GM21825 (cell line): ENCODE results near the gene LTA.

ENCODE experiments used
- ATAC-seq: cut with Tn5 transposase; IDR thresholded peaks from one replicate; pipeline ENCODE4 v1.9.1; 2021; ENCODE audit warnings: mild to moderate bottlenecking, moderate library complexity; ENCODE audit not compliant: unreplicated experiment

Gene LTA, protein sequence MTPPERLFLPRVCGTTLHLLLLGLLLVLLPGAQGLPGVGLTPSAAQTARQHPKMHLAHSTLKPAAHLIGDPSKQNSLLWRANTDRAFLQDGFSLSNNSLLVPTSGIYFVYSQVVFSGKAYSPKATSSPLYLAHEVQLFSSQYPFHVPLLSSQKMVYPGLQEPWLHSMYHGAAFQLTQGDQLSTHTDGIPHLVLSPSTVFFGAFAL

DNA sequence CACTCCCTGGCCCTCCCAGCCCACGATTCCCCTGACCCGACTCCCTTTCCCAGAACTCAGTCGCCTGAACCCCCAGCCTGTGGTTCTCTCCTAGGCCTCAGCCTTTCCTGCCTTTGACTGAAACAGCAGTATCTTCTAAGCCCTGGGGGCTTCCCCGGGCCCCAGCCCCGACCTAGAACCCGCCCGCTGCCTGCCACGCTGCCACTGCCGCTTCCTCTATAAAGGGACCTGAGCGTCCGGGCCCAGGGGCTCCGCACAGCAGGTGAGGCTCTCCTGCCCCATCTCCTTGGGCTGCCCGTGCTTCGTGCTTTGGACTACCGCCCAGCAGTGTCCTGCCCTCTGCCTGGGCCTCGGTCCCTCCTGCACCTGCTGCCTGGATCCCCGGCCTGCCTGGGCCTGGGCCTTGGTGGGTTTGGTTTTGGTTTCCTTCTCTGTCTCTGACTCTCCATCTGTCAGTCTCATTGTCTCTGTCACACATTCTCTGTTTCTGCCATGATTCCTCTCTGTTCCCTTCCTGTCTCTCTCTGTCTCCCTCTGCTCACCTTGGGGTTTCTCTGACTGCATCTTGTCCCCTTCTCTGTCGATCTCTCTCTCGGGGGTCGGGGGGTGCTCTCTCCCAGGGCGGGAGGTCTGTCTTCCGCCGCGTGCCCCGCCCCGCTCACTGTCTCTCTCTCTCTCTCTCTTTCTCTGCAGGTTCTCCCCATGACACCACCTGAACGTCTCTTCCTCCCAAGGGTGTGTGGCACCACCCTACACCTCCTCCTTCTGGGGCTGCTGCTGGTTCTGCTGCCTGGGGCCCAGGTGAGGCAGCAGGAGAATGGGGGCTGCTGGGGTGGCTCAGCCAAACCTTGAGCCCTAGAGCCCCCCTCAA, at the start of gene LTA:
LTA (plus strand) TSS at position 249 of the 871 bp plus-strand sequence; CDS start at position 703, 454 bp downstream.
- ATAC-seq: peak; percentile 32

DNA sequence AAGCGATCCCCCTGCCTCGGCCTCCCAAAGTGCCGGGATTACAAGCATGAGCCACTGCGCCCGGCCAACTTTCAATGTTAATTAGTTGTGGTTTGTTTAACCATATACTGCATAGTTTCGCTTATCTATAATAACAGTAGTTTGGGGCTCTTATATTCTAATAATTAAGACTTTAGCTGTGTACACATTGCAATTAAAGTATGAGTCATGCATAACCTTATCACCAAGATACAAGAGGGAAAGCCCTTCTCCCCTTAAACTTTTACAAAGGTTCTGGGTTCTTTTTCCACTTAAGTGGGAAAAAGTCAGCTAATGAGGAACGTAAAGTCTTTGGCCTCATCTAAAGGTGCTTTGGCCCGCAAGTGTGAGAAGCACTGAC, 46.5 kb upstream of the LTA start:
- no peak for ATAC-seq

DNA sequence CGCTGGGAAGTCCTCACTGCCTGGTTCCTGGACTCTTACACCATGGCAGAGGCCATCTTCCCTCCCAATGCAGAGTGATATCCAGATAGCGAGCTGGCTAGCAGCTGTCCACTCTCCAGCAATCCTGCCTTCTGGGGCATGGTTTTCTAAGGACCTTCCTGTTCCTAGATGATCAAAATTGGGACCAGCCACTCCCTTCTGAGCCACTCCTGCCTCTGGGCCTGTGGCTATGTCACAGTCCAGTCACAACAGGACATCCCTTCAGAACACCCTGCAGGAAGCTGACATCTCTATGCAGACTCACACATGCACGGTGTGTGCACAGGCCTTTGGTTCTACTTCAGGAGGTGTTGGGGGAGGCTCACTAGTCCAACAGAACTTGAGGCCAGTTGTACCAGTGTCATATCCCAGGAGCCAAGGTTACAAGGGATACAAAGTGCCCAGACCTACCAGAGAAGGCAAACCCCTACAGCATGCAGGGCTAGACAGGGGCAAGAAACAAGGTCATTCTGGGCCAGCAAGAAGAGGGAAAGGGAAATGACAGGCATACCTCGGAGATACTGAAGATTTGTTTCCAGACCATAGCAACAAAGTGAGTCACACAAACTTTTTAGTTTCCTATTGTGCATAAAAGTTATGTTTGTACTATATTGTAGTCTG, 46.0 kb upstream of the LTA start:
- no peak for ATAC-seq

DNA sequence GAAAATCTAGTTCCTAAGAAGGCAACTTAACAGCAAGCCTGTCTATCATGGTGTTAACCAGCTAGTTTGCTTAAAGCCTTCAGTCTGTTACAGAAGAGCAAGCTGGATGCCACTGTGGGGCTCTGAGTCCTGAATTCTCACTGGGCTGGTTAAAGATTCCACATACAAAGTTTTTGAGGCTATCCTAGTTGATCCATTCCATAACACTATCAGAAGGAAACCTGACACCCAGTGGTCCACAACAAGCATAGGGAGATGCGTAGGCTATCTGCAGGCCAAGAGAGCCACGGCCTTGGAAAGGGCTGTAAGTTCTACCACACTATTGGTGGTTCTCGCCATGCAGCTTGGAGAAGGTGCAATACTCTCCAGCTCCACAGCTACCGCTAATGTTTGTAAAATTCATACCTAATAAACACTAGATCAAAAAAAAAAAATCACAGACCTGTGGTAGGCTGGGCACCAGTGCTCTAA, 43.7 kb upstream of the LTA start:
- ATAC-seq: no peak

DNA sequence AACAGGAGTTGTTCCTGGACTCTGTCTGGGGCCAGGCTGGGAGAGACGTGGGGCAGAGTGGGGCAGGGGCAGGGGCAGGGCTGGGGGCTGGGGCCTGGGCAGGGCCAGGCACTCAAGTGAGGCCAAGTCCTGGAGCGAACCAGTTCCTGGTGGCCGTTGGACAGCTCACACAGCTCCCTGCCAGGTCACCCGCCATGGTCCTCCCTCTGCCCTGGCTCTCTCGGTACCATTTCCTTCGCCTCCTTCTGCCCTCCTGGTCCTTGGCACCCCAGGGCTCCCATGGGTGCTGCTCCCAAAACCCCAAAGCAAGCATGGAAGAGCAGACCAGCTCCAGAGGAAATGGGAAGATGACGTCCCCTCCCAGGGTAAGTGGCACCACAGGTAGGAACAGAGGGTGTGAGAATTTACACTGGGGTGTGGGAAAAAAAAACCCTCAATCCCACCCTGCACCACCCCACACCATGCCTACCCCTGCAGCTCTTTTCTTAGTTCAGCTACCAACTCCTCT, 43.2 kb upstream of the LTA start, which contains the start of gene MCCD1:
MCCD1 (plus strand) TSS at position 142 of the 508 bp plus-strand sequence; CDS start at position 195, 53 bp downstream.
- no peak for ATAC-seq

DNA sequence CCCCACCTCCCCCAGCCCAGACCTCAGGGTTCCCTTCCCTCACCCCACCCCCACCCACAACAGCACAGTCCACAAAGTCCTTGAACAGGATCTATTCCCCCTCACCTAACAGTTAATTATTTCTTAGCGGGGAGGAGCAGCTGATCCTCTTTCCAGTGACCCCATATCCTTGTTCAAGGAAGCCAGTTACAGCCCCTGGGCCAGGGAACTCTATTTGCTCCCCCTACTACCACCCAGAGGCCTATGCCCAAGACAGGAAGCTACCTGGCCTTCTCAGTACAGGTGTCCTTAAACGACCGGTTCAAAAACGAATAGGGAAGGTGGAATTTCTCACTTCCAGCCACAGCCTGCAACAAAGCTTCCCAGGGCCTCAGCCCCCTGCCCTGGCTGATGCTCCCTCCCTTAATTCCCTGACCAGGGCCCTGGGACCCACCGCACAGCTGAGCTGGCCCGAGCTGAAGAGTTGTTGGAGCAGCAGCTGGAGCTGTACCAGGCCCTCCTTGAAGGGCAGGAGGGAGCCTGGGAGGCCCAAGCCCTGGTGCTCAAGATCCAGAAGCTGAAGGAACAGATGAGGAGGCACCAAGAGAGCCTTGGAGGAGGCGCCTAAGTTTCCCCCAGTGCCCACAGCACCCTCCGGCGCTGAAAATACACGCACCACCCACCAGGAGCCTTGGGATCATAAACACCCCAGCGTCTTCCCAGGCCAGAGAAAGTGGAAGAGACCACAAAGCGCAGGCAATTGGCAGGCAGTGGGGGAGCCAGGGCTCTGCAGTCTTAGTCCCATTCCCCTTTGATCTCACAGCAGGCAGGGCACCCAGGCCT, 42.5 kb upstream of the LTA start:
- ATAC-seq: no peak

DNA sequence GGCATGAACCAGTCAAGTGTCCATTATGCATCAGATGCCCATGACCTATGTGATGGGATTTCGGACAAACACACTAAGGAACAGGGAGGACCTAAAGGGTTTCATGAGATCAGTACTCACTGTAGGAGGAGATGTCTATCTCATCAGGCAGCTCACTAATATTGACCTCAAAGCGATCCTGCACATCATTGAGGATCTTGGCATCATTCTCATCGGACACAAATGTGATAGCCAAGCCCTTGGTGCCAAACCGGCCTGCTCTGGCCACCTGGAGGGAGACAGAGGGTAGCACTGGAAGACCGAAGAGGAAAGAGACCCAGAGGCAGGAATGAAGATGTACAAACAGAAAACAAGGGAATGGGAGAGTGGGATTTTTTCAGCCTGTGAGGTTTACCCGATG, 41.4 kb upstream of the LTA start:
- no peak for ATAC-seq

DNA sequence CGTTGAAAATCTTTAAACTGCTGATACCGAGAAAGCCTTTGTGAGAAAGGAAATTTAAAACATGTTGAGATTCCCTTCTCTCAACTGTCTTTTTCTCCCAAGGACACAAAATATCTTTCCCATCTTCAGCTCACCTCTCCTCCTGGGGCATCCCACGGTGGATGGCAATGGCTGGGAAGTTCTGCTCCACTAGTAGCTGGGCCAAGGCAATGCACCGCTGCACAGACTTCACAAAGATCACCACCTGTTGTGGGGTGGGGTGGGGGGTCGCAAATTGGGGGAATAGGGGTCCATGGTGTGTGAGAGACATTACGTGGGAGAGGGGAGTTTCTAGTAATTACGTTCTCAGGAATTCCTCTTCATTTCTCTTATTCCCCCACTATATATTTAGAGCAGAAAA, 40.9 kb upstream of the LTA start:
- ATAC-seq: no peak

DNA sequence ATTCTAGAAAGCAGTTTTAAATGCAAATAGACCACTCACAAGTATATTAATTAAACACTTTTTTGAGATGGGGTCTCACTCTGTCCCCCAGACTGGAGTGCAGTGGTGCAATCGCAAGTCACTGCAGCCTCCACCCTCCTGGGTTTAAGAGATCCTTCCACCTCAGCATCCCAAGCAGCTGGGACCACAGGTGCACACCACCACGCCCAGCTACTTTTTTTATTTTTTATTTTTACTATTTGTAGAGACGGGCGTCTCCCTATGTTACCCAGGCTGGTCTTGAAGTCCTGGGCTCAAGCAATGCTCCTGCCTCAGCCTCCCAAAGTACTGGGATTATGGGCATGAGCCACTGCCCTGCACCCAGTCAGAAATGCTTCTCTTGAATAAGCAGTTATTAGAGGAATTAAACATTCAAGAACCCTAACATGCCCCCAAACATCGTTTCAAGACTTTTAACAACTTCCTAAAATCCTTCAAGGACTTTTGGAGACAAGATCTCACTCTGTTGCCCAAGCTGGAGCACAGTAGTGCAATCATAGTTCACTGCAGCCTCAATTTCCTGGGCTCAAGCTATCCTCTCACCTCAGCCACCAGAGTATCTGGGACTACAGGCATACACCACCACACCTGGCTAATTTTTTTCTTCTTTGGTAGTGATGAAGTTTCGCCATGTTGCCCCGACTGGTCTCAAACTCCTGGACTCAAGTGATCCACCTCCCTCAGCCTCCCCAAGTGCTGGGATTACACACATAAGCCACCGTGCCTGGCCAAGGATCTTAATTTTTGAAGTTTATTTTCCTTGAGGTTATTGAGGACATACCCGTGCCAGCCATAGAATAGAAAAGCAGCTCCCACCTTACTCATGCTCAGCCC, 40.1 kb upstream of the LTA start:
- no peak for ATAC-seq

DNA sequence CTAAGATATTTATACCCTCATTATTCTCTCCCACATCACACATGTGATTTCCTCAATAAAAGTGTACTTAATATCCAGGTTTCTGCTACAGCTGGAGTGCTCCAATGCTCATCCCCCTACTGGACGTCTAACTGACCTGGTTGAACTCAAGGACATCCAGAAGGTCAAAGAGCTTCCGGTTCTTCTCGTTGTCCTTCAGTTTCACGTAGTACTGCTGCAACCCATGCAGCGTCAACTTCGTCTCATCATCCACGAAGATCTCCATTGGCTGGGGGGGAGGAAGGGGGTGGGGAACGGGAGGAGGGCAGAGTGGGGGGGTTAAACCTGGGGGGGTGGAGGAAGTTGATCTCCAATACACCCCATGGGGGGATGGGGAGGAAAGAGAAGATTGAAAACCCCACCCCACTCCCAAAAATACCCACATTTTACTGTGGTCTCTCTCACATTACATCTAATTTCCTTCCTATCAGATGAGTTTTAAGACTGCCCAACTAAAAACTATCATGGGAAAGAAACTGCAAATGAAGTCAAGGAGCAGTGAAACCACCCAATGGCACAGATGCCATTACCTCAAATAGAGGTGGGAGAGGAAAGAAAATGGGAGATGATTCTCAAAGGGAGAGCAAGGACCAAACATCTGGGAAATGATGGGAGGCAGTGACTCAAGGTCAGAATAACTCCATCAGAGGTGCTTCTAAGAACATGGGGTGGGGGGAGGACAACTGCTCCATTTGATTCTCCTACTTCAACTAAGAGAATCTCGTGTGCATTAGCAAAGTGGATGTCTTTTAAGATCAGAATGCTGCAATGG, 39.2 kb upstream of the LTA start:
- no peak for ATAC-seq

DNA sequence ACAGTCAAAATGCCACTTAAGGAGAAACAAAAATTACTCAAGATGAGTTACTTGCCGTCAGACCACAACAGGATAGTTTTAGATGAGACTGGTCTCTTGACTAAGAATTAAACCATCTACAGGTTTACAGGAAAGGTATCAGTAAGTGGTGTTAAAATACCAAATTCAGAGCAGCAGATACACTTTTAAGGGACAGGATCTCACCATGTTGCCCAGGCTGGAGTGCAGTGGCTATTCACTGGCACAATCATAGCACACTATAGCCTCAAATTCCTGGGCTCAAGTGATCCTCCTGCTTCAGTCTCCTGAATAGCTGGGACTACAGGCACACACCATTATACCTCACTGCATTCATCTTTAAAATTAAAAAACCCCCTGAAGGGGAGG, 38.6 kb upstream of the LTA start:
- ATAC-seq: no peak

DNA sequence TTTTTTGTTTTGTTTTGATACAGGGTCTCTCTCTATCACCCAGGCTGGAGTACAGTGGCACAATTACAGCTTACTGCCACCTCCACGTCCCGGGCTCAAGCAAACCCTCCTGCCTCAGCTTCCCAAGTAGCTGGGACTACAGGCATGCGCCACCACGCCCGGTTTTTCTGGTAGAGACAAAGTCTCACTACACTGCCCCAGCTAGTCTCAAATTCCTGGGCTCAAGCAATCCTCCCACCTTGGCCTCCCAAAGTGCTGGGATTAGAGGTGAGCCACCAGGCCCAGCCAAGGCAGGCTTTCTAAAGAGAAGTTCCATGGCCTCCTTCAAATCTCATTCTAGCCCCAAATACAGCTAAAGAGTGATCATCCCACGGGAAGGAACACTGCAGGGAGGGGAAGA, 38.1 kb upstream of the LTA start:
- ATAC-seq: no peak

DNA sequence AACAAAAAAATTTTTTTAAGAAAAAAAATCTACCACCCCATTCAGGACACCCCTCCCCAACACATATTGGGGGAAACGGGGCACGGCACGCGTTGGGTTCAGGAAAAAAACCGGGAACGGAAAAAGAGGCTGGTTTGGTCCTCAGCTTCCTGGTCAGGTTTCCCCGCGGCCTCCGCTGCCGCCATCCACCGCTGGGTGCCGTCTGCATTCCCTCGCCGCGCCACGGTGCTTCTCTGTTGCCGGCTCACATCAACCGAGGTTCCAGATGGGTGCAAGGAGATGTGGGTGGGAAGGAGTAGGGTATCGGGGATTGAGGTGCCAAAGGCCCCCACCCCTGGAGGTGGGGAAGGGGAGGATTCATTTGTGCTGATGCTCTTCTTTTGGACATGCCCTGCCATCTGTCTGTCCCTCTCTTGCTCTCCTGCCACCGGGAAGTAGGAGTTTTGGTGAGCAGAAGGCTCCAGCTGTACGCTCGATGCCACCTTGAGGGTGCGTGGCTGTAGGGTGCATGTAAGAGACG, 37.5 kb upstream of the LTA start:
- ATAC-seq: no peak

DNA sequence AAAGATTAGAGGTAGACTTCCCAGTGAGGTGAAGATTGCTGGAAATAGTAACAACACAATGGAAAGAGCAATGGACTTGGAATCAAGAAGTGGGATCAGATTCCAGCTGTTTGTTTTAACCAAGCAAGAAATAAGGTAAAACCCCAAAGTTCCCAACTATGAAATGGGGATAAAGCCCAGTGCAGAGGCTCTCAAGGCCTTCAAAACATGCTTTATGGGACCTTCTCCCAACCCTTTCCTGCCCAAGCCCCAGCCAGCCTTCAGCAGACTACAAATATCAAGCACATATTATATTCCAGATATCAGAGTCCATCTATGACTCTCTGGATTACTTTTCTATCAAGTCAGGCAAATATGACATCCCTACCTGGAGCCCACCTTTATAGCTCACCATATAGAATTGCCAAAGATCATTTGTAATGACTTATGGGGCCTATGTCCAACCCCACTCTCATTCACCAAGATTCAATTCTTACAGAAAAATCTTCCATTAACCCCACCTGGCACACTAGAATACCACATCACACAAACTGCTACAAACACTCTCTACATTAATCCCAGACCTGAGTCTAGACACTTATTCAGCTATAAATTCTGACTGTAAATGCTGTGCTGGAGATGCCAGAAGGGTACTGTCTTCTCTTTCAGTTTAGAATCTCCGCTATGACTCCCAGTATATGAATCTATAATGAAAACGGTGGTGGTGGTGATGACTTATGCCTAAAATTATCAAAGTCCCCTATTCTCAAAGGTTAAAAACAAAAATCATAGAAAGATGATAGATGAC, 36.4 kb upstream of the LTA start:
- no peak for ATAC-seq

DNA sequence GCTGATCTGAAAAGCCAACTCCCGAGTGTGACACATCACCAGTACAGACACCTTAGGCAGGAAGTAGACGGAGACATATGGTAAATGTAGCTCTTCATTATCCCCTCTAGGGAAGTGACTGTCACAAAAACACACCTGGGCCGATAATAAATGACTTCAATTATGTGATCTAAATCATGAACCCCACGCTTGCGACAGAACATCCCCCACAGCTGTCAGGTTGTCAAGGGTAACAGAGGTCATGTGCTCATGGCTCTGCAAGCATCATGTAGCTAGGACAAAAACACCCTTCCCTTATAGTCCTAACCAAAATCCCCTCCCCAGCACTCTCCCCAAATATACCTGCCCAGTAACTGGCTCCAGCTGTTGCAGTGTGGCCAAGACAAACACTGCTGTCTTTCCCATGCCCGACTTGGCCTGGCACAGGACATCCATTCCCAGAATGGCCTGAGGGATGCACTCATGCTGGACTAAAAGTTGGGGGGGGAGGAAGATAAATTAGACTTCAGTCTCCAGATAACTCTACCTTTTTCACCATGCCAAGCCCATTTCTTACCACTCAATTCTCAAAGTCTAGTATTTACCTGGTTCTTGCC, 33.2 kb upstream of the LTA start:
- ATAC-seq: no peak

DNA sequence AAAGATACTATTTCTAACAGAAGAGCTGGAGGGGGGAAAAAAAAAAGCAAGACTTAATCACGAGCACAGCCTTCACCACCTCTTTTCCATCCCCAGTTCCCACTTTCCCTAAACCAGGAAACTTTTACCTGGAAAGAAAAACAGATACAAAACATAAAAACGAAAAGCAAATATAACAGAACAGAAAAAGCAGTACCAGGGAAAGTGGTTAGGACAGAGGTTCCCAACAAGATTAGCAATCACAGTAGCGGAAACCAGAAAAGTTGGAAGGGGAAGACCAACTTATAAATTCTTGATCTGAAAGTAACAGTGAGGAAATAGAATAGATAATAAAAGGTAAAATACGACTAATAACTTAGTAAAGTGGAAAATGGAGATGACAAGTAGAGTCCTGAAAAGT, 31.4 kb upstream of the LTA start:
- no peak for ATAC-seq

DNA sequence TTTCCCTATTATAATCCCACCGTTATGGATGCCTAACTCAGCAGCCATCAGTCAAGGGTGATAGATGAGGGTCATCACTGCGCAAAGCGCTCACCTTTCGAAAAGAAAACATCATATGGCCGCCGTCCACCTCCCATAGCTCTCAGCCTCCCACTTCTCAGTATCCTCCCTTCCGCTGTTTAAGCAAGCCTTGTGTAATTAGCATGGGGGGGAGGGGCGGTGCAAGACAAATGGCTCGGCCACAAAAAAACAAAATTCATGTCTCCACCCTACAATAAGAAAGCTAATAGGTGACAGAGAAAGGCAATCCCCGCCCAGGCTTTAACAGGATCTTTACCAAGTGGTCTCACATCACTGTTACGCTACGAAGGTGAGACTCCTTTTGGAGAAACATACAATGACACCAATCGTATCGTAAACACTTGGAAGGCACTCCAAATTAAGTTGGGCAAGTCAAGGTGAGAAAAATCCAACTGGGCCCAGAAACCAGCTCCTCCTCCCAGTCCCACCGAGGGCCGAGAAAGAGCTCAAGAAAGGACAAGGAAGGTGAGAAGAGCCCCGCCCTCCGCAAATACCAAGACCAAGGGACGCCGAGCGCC, 30.9 kb upstream of the LTA start:
- no peak for ATAC-seq
